ENCODE measurements around the gene GSTM5.

The GSTM5 gene

DNA sequence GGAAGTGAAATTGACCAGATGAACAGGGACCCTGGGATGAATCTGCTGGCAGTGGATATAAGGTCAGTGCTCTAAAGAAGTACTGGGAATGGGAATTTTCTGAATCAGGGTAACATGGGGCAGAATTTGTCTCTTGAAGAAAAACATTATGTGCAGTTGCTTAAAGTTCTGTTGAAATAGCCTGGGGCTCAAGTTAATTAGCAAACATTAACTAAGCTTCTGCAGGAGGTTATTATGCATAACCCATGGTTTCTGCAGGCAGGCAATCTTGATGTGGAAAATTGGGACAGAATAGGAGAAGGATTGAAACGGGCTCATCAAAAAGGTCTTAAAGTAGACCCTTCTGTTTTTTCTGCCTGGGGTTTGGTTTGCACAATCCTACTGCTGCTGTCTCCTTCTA is 14.0 kb downstream of the GSTM5 start:
- Histone ChIP-seq H3K79me2 (ENCODE audit: insufficient read depth, low read length) (no peaks in the 10 kb centered on the region), H3K9me2 (ENCODE audit: low read depth, low read length) (no peaks in the 10 kb centered on the region), H2AFZ (ENCODE audit: low read length) (no peak overlapping the region), H3K4me3 (ENCODE audit: low read depth, low read length, poor library complexity, severe bottlenecking) (no peak overlapping the region), H3K36me3 (ENCODE audit: insufficient read depth, low read length) (no peaks in the 10 kb centered on the region), H4K20me1 (ENCODE audit: insufficient read depth, low read length) (no peaks in the 10 kb centered on the region), H3K4me2 (ENCODE audit: low read length) (no peak overlapping the region), H3K9ac (ENCODE audit: low read length) (no peak overlapping the region), H3K9me3 (ENCODE audit: low read length) (no peaks in the 10 kb centered on the region), H3F3A (ENCODE audit: insufficient read depth, low read length) (no peaks in the 10 kb centered on the region), H3K27me3 (ENCODE audit: insufficient read depth, low read length) (peaks cover 3% of the 10 kb centered on the region; the same call in 1 of the 2 replicates), H3K27ac (ENCODE audit: low read depth, low read length, poor library complexity, severe bottlenecking) (no peak overlapping the region), H3K4me1 (ENCODE audit: insufficient read depth, low read length, severe bottlenecking) (no peaks in the 10 kb centered on the region)
- TF ChIP-seq EZH2 (IDR thresholded peaks at IDR 0.05; ENCODE audit: borderline replicate concordance, low read length) = no peak
- TF ChIP-seq, protein P1, sequence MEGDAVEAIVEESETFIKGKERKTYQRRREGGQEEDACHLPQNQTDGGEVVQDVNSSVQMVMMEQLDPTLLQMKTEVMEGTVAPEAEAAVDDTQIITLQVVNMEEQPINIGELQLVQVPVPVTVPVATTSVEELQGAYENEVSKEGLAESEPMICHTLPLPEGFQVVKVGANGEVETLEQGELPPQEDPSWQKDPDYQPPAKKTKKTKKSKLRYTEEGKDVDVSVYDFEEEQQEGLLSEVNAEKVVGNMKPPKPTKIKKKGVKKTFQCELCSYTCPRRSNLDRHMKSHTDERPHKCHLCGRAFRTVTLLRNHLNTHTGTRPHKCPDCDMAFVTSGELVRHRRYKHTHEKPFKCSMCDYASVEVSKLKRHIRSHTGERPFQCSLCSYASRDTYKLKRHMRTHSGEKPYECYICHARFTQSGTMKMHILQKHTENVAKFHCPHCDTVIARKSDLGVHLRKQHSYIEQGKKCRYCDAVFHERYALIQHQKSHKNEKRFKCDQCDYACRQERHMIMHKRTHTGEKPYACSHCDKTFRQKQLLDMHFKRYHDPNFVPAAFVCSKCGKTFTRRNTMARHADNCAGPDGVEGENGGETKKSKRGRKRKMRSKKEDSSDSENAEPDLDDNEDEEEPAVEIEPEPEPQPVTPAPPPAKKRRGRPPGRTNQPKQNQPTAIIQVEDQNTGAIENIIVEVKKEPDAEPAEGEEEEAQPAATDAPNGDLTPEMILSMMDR (IDR thresholded peaks at IDR 0.05; ENCODE audit: low read length) = no peak

DNA sequence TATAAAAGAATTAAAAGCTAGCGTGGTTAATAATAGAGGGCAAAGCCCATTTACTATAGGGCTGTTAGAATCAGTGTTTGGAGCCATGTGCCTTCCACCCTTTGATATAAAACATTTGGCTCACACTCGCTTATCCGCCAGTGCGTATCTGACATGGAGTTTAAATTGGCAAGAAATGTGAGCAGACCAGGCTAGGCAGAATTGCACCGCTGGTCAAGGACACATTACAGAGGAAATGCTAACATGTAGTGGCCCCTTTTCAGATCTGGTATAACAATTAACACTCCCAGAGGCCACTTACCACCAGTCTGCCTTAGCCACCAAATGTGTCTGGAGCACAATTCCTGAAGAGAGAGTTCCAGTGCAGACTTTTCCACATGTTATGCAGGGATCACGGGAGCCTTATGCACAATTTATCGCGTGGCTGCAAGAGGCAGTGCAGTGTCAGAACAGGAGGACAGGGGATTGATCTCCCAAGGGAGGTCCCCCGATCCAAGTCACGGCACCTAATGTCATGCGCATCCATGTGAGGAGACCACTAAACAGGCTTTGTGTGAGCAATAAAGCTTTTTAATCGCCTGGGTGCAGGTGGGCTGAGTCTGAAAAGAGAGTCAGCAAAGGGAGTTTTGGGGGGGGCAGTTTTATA is 14.8 kb downstream of the GSTM5 start:
- H3K79me2 ChIP-seq (ENCODE audit: insufficient read depth, low read length) = no peaks in the 10 kb centered on the region
- H3K27ac ChIP-seq (ENCODE audit: low read depth, low read length, poor library complexity, severe bottlenecking) = no peak overlapping the region

DNA sequence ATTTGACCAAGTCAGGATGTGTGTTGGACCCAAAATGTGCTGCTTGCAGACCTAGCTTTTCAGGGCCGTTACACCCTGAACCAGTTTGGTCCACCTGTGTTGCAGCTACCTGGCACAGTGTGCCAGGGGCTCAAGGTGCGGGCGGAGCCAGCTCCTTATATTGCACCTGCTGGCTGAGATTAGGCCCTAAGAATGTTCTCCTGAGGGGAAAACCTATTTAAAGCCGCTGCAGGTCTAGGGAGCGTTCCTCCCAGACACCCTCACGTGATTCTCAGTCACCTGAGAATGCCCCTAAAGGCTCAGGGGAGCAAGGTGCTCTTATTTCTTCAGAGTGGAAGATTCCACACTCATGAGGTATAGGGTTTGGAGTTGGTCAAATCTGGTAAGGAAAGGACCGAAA is 16.8 kb downstream of the GSTM5 start:
- peaks cover 8% of the 10 kb centered on the region; the same call in 1 of the 2 replicates for H3K27me3 ChIP-seq (ENCODE audit: insufficient read depth, low read length)
- no peaks in the 10 kb centered on the region for H4K20me1 ChIP-seq (ENCODE audit: insufficient read depth, low read length)
- H3F3A ChIP-seq (ENCODE audit: insufficient read depth, low read length) = no peaks in the 10 kb centered on the region
- no peak overlapping the region for H3K9ac ChIP-seq (ENCODE audit: low read length)
- no peaks in the 10 kb centered on the region for H3K36me3 ChIP-seq (ENCODE audit: insufficient read depth, low read length)
- H3K4me2 ChIP-seq (ENCODE audit: low read length) = no peak overlapping the region
- no peaks in the 10 kb centered on the region for H3K9me3 ChIP-seq (ENCODE audit: low read length)
- no peaks in the 10 kb centered on the region for H3K4me1 ChIP-seq (ENCODE audit: insufficient read depth, low read length, severe bottlenecking)
- TF ChIP-seq EZH2 (IDR thresholded peaks at IDR 0.05; ENCODE audit: borderline replicate concordance, low read length) = no peak
- TF ChIP-seq, protein P1 (IDR thresholded peaks at IDR 0.05; ENCODE audit: low read length) = no peak
- H3K4me3 ChIP-seq (ENCODE audit: low read depth, low read length, poor library complexity, severe bottlenecking) = no peak overlapping the region
- no peaks in the 10 kb centered on the region for H3K79me2 ChIP-seq (ENCODE audit: insufficient read depth, low read length)
- H3K9me2 ChIP-seq (ENCODE audit: low read depth, low read length) = no peaks in the 10 kb centered on the region
- H3K27ac ChIP-seq (ENCODE audit: low read depth, low read length, poor library complexity, severe bottlenecking) = no peak overlapping the region
- no peak overlapping the region for H2AFZ ChIP-seq (ENCODE audit: low read length)

More for the DNA sequence above, 14.8 kb downstream of the GSTM5 start:
- Histone ChIP-seq H3K4me2 (ENCODE audit: low read length) (no peak overlapping the region), H3K36me3 (ENCODE audit: insufficient read depth, low read length) (no peaks in the 10 kb centered on the region), H3K4me3 (ENCODE audit: low read depth, low read length, poor library complexity, severe bottlenecking) (no peak overlapping the region), H2AFZ (ENCODE audit: low read length) (no peak overlapping the region), H3K9ac (ENCODE audit: low read length) (no peak overlapping the region), H3K27me3 (ENCODE audit: insufficient read depth, low read length) (peaks cover 3% of the 10 kb centered on the region; the same call in 1 of the 2 replicates), H4K20me1 (ENCODE audit: insufficient read depth, low read length) (no peaks in the 10 kb centered on the region), H3K9me3 (ENCODE audit: low read length) (no peaks in the 10 kb centered on the region), H3F3A (ENCODE audit: insufficient read depth, low read length) (no peaks in the 10 kb centered on the region), H3K4me1 (ENCODE audit: insufficient read depth, low read length, severe bottlenecking) (no peaks in the 10 kb centered on the region), H3K9me2 (ENCODE audit: low read depth, low read length) (no peaks in the 10 kb centered on the region)
- TF ChIP-seq, protein P1 (IDR thresholded peaks at IDR 0.05; ENCODE audit: low read length) = no peak
- TF ChIP-seq EZH2 (IDR thresholded peaks at IDR 0.05; ENCODE audit: borderline replicate concordance, low read length) = no peak

Measured in OCI-LY1 (cell line).